CD4-positive, alpha-beta T cell treated with Interleukin-2 at 100 ng/mL for 4 hours (primary cell): ENCODE results near the gene ZC3H13.

Source experiments
- DNase-seq: peaks from one replicate; pipeline ENCODE4 v3.0.0-alpha.2; 2020; ENCODE audit warnings: low spot score

The ZC3H13 gene

DNA sequence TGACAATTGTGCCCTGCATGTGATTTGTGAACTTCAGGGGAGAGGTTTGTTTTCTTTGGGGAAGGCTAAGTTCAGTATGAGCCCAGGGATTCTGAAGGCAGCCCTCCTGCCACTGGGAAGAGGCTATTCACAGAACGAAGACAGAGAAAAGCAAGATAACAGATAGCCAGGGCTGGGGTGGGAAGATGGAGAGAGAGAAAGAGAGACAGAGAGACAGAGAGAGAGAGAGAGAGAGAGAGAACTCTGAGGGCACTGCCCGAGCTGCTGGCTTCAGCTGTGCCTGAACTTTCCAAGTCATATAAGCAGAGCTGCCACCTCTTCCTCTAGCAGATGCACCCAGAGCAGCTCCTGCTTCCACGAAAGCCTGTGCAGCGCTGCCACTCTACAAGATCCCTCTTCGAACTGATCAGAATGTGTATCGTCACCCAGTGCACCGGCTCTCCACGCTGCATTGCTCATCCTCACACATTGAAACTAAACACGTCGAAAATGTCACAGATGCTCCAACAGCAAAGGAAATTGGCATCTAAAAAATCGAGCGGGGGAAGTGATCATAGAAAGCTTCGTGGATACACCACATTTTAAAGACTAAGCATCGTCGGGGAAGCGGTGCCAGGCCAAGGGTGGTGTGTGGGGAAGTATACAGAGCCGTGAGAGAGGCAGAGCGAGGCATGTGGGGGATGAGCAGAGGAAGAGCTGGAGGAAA, 119.2 kb downstream of the ZC3H13 start:
- DNase-seq = no peak

DNA sequence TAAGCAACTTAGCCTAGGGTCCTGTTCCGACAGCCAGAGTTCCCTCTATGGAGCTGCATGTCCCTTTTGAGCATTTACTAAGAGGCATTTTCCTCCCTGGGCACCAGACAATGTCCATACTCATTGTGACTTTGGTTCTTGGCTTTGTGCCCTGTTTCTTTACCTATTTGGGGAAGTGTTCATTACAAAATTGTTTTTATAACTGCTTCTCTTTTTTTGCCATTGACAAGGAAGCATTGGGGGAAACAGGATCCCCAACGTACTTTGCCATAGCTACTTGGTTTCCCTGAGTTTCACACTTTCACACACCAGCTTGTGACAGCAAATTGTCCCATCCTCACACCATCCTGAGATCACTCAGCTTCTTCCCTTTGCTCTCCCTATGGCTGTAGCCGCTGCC, 119.9 kb downstream of the ZC3H13 start:
- no peak for DNase-seq

GRCh38 chr13:45932172-45932571, 120.4 kb downstream of the ZC3H13 start:
- no peak for DNase-seq

GRCh38 chr13:45931211-45931610, 121.3 kb downstream of the ZC3H13 start:
- DNase-seq = no peak

GRCh38 chr13:45930177-45930576, 122.4 kb downstream of the ZC3H13 start:
- DNase-seq = no peak

- DNase-seq = no peak
Measured at GRCh38 chr13:45928843-45929242, 123.7 kb downstream of the ZC3H13 start.

GRCh38 chr13:45928176-45928575, 124.4 kb downstream of the ZC3H13 start:
- DNase-seq = no peak

GRCh38 chr13:45926741-45927140, 125.8 kb downstream of the ZC3H13 start:
- no peak for DNase-seq

GRCh38 chr13:45925151-45925550, 127.4 kb downstream of the ZC3H13 start:
- DNase-seq = no peak

GRCh38 chr13:45921162-45921736, 131.3 kb downstream of the ZC3H13 start:
- no peak for DNase-seq

DNA sequence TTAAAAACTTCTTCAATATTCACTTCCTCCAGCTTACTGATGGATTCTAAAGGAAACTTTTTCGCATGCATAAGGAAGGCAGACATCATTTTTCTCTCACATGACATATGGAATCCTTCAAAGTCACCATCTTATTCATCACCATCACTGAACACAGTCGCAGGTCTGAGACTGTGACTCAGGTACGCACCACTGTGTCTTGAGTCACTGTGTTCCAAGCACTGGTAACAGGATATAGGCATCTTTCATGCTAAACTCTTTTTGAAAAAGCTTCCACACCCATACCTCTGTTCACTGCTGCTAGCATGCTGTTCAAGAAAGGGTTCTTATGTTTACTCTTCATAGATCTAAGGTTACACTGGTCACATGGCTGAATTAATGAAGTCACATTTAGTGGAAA, 133.9 kb downstream of the ZC3H13 start:
- DNase-seq = no peak

GRCh38 chr13:45917019-45917418, 135.5 kb downstream of the ZC3H13 start:
- no peak for DNase-seq

GRCh38 chr13:45915686-45916439, 136.7 kb downstream of the ZC3H13 start:
- no peak for DNase-seq

- no peak for DNase-seq
Measured at GRCh38 chr13:45909673-45910072, 142.9 kb downstream of the ZC3H13 start.

- DNase-seq = no peak
Measured at GRCh38 chr13:45909089-45909488, 143.5 kb downstream of the ZC3H13 start.

GRCh38 chr13:45907503-45907902, 145.0 kb downstream of the ZC3H13 start:
- DNase-seq = no peak
